HepG2 (cell line): ENCODE results near the gene EFNA3. TPM values are rescaled to one million over a fixed set of nuclear protein-coding genes. Genes with fewer than 3 reads are reported as not detected.

Experiments used
- ELF1 ChIP-seq: sonication (generic); formaldehyde crosslinking; IDR thresholded peaks from 2 replicates; pipeline ENCODE4 v1.4.0; 2020; ENCODE audit warnings: missing genetic modification reagents
- HHEX ChIP-seq: IDR thresholded peaks from 2 replicates; pipeline ENCODE4 v1.6.1; 2016; ENCODE audit warnings: control low read depth
- KLF15 ChIP-seq: sonication (generic); formaldehyde crosslinking; IDR thresholded peaks from 2 replicates; pipeline ENCODE4 v1.8.1; 2023; ENCODE audit warnings: borderline replicate concordance, mild to moderate bottlenecking, inconsistent platforms, missing genetic modification reagents, mixed read lengths
- MBNL3 ChIP-seq: fragments of 250-450 bp; sonication (Bioruptor Pico); conservative IDR thresholded peaks from 2 replicates; pipeline ENCODE4 v1.8.0; 2022; ENCODE audit warnings: mild to moderate bottlenecking, inconsistent platforms
- MED8 ChIP-seq: sonication (generic); formaldehyde crosslinking; IDR thresholded peaks from 2 replicates; pipeline ENCODE4 v1.8.1; 2023; ENCODE audit warnings: mild to moderate bottlenecking, missing genetic modification reagents; ENCODE audit not compliant: insufficient replicate concordance
- MLX ChIP-seq: IDR thresholded peaks from 2 replicates; pipeline ENCODE4 v1.6.1; 2016
- PAX8 ChIP-seq: sonication (generic); formaldehyde crosslinking; IDR thresholded peaks from 2 replicates; pipeline ENCODE4 v1.8.0; 2022; ENCODE audit warnings: mild to moderate bottlenecking, missing genetic modification reagents, borderline replicate concordance
- SKIL ChIP-seq: sonication (generic); formaldehyde crosslinking; IDR thresholded peaks from 2 replicates; pipeline ENCODE4 v1.8.0; 2022; ENCODE audit warnings: missing genetic modification reagents, mild to moderate bottlenecking, moderate library complexity, borderline replicate concordance
- TBX2 ChIP-seq: sonication (generic); formaldehyde crosslinking; IDR thresholded peaks from 2 replicates; pipeline ENCODE4 v1.5.0; 2020; ENCODE audit warnings: missing genetic modification reagents, mild to moderate bottlenecking, borderline replicate concordance
- TFAP4 ChIP-seq: sonication (generic); IDR thresholded peaks from 2 replicates; pipeline ENCODE4 v1.6.1; 2016; ENCODE audit warnings: low read depth, borderline replicate concordance
- ZNF407 ChIP-seq: sonication (generic); formaldehyde crosslinking; IDR thresholded peaks from one replicate; pipeline ENCODE4 v1.5.1; 2020; ENCODE audit warnings: mild to moderate bottlenecking, missing genetic modification reagents; ENCODE audit errors: not compliant biosample characterization
- ZSCAN20 ChIP-seq: sonication (generic); formaldehyde crosslinking; IDR thresholded peaks from 2 replicates; pipeline ENCODE4 v1.4.0; 2020; ENCODE audit warnings: missing genetic modification reagents, mild to moderate bottlenecking, borderline replicate concordance
- ZXDC ChIP-seq: sonication (generic); formaldehyde crosslinking; IDR thresholded peaks from 2 replicates; pipeline ENCODE4 v1.5.0; 2020; ENCODE audit warnings: mild to moderate bottlenecking, missing genetic modification reagents
- polyA plus RNA-seq, 8 experiments: library from polyadenylated mRNA; depleted of rRNA in 3 of 8; stranded (reverse) in 7 of 8; unstranded in 1 of 8; fragments of >200 nt; fragmentation: Illumina TruSeq in 4 of 8; extraction: Trizol in 4 of 8; gene quantifications; 2 replicates each; pipeline versions ENCODE4 v1.2.1 to v1.2.3, GENCODE V29; 2011 to 2016; ENCODE audit warnings: low read depth in 4 of 8, missing spikeins in 1 of 8, mixed read lengths in 1 of 8; ENCODE audit not compliant: insufficient read depth in 1 of 8
- total RNA-seq, 5 experiments: library from RNA; depleted of rRNA; stranded (reverse); fragments of >200 nt; fragmentation: Illumina TruSeq; extraction: Trizol; gene quantifications; 2 replicates each; pipeline ENCODE4 v1.2.3, GENCODE V29; 2016; ENCODE audit warnings: low read depth in 1 of 5

The EFNA3 gene
- total and polyA plus RNA-seq, 2 of the 13 experiments (the other 11 are each of a cell fraction or from before 2014, with no cell fraction given): 1.0 to 5.7 TPM

- TF ChIP-seq KLF15 (CRISPR knock-in tag) (no peak), ZSCAN20 (CRISPR knock-in tag) (no peak), MED8 (CRISPR knock-in tag) (no peak), ELF1 (CRISPR knock-in tag) (no peak), SKIL (no peak), ZXDC (CRISPR knock-in tag) (no peak), ZNF407 (CRISPR knock-in tag) (peak; percentile 51), MBNL3 (CRISPR knock-in tag) (no peak), PAX8 (CRISPR knock-in tag) (no peak), TBX2 (CRISPR knock-in tag) (no peak), MLX (CRISPR knock-in tag) (no peak), HHEX (CRISPR knock-in tag) (no peak), TFAP4 (peak; percentile 80; the same call in 1 of the 2 replicates)
Observed at GRCh38 chr1:155044812-155045657, 33.6 kb upstream of the EFNA3 start (continued).
